PC-9 (cell line): ENCODE results near the gene ABCA5. TPM values are rescaled to one million over a fixed set of nuclear protein-coding genes. Genes with fewer than 3 reads are reported as not detected.

Experiments
- BruUV-seq: library from RNA; stranded (reverse); fragments of 400-500 nt; replicated peaks from 2 replicates; lab custom pipeline; 2021; lab: Mats Ljungman, UMichigan
- CTCF ChIA-PET: fragments of 300-600 bp; sonication (Branson Sonifier 250); formaldehyde crosslinking; loops from one replicate; lab custom pipeline; 2022; ENCODE audit warnings: antibody characterized with exemption; lab: Charles Lee
- POLR2A ChIA-PET: fragments of 300-600 bp; sonication (Branson Sonifier 250); formaldehyde crosslinking; loops from one replicate; lab custom pipeline; 2022; ENCODE audit warnings: antibody characterized with exemption; ENCODE audit not compliant: unreplicated experiment; lab: Charles Lee
- DNase-seq, 2 experiments: peaks; one replicate each; pipeline versions ENCODE4 v3.0.0 to v3.0.0-alpha.2; 2015 to 2022; ENCODE audit warnings: mixed read lengths in 1 of 2
- H2AFZ ChIP-seq: fragments of 200-600 bp; sonication (generic); 2 replicates; pipeline ENCODE4 v1.8.1; 2017; ENCODE audit warnings: antibody characterized with exemption
- H3F3A ChIP-seq: fragments of 200-600 bp; sonication (generic); 2 replicates; pipeline ENCODE4 v1.8.1; 2017; ENCODE audit warnings: antibody characterized with exemption, mild to moderate bottlenecking, low read depth; ENCODE audit not compliant: insufficient read depth
- H3K27ac ChIP-seq: fragments of 200-600 bp; sonication (generic); 2 replicates; pipeline ENCODE4 v1.6.1; 2016; ENCODE audit warnings: mixed run types
- H3K27me3 ChIP-seq: fragments of 200-600 bp; sonication (generic); 2 replicates; pipeline ENCODE4 v1.6.1; 2016; ENCODE audit warnings: low read depth, mixed run types; ENCODE audit not compliant: insufficient read depth
- H3K36me3 ChIP-seq: fragments of 200-600 bp; sonication (generic); 2 replicates; pipeline ENCODE4 v1.6.1; 2016; ENCODE audit warnings: low read depth, mixed run types
- H3K4me1 ChIP-seq: fragments of 200-600 bp; sonication (generic); replicated peaks from 2 replicates; pipeline ENCODE4 v1.6.1; 2016; ENCODE audit warnings: mixed run types; ENCODE audit not compliant: insufficient read depth
- H3K4me2 ChIP-seq: fragments of 200-600 bp; sonication (generic); 2 replicates; pipeline ENCODE4 v1.6.1; 2017; ENCODE audit warnings: mixed run types
- H3K4me3 ChIP-seq: fragments of 200-600 bp; sonication (generic); 2 replicates; pipeline ENCODE4 v1.6.1; 2016; ENCODE audit warnings: mixed run types
- H3K79me2 ChIP-seq: fragments of 200-600 bp; sonication (generic); 2 replicates; pipeline ENCODE4 v1.6.1; 2017; ENCODE audit warnings: low read depth, mixed run types
- H3K9me2 ChIP-seq: fragments of 200-600 bp; sonication (generic); 2 replicates; pipeline ENCODE4 v1.8.1; 2017; ENCODE audit warnings: mild to moderate bottlenecking; ENCODE audit not compliant: insufficient read depth
- H3K9me3 ChIP-seq: fragments of 200-600 bp; sonication (generic); 2 replicates; pipeline ENCODE4 v1.8.1; 2016; ENCODE audit warnings: low read depth; ENCODE audit not compliant: insufficient read depth
- H4K20me1 ChIP-seq: fragments of 200-600 bp; sonication (generic); 2 replicates; pipeline ENCODE4 v1.8.1; 2017; ENCODE audit not compliant: insufficient read depth
- EZH2 ChIP-seq: fragments of 200-600 bp; sonication (generic); IDR thresholded peaks from 2 replicates; pipeline ENCODE4 v1.8.0; 2017; ENCODE audit warnings: antibody characterized with exemption, low read depth
- intact Hi-C: fragments of 100-400 bp; cut with micrococcal nuclease; formaldehyde crosslinking; loops from one replicate; pipeline ENCODE4 v1.10.0; 2022; ENCODE audit not compliant: unreplicated experiment
- total RNA-seq: library from RNA; stranded (reverse); gene quantifications from 2 replicates; pipeline ENCODE4 v1.2.3, GENCODE V29; 2021
- TF ChIP-seq, protein P1 (sequence below): fragments of 200-600 bp; sonication (generic); conservative IDR thresholded peaks from 2 replicates; pipeline ENCODE4 v1.6.1; 2017; ENCODE audit warnings: mixed run types, antibody characterized with exemption, mild to moderate bottlenecking, moderate library complexity

The ABCA5 gene
- total RNA-seq, 1 experiment from 2014 or later, result 3.8 TPM

DNA sequence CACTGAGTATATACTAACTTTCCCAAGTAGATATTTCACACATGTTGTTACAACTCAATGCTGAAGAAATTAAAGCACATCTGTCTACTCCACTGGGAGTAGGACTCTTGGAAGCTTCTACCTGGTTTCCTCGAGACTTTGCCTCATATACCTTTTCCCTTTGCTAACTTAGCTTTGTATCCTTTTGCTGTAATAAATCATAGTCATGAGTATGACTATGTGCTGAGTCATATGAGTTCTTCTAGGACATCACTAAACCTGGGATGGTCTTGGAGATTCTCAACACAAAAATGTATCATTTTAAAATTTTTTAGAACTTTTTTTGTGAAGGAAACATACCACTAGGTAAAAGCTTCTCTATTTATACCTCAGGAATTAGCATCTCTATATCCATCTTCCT, 39.8 kb downstream of the ABCA5 start:
- no peak for DNase-seq
- Histone ChIP-seq H3K4me1 (no peaks in the 10 kb centered on the region), H2AFZ (no peak overlapping the region), H3K9me2 (no peaks in the 10 kb centered on the region; the same call in 1 of the 2 replicates), H3K4me3 (no peak overlapping the region), H3K27me3 (no peaks in the 10 kb centered on the region), H3K4me2 (no peak overlapping the region), H3K79me2 (no peaks in the 10 kb centered on the region), H3K27ac (no peak overlapping the region), H3F3A (0 out of 2 replicates have a peak, but pooled peaks cover 2% of the 10 kb centered on the region), H4K20me1 (no peaks in the 10 kb centered on the region), H3K9me3 (peaks cover 3% of the 10 kb centered on the region; the same call in 1 of the 2 replicates), H3K36me3 (no peaks in the 10 kb centered on the region)
- intact Hi-C loops, result loop anchor here (10.0 kb wide), 1 partner anchor 58 kb away; no protein-coding TSS in a partner anchor
- BruUV-seq, result no TSS peak
- ChIA-PET CTCF (no interaction called here), POLR2A (interaction anchor here (0.6 kb wide), 1 partner anchor 809 kb away, joined by 3 read pairs; no protein-coding TSS in a partner anchor)
- TF ChIP-seq, protein P1, sequence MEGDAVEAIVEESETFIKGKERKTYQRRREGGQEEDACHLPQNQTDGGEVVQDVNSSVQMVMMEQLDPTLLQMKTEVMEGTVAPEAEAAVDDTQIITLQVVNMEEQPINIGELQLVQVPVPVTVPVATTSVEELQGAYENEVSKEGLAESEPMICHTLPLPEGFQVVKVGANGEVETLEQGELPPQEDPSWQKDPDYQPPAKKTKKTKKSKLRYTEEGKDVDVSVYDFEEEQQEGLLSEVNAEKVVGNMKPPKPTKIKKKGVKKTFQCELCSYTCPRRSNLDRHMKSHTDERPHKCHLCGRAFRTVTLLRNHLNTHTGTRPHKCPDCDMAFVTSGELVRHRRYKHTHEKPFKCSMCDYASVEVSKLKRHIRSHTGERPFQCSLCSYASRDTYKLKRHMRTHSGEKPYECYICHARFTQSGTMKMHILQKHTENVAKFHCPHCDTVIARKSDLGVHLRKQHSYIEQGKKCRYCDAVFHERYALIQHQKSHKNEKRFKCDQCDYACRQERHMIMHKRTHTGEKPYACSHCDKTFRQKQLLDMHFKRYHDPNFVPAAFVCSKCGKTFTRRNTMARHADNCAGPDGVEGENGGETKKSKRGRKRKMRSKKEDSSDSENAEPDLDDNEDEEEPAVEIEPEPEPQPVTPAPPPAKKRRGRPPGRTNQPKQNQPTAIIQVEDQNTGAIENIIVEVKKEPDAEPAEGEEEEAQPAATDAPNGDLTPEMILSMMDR, result no peak
- no peak for TF ChIP-seq EZH2

DNA sequence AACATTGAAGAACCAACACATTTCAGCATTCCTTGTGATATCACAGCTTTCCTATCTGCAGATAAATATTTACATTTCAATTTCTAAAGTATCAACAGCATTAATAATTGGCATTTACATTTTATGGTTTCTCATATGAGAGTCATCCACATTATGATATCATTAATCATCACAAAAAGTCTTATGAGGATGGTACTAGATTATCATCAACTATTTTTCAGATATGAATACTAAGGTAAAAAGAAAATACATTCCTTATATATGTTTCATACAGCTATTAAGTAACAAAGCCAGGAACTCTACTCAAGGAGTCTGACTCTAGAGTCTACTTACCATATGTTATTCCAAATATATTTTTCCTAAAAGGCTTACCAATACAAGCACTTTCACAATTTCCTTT, 40.7 kb downstream of the ABCA5 start:
- no peaks in the 10 kb centered on the region; the same call in 1 of the 2 replicates for H3K9me2 ChIP-seq
- H3K4me2 ChIP-seq, result no peak overlapping the region
- POLR2A ChIA-PET, result no interaction called here
- H3K4me3 ChIP-seq, result no peak overlapping the region
- H3K79me2 ChIP-seq, result no peaks in the 10 kb centered on the region
- H4K20me1 ChIP-seq, result no peaks in the 10 kb centered on the region
- BruUV-seq, result no TSS peak
- TF ChIP-seq, protein P1, result no peak
- no peak for TF ChIP-seq EZH2
- no peaks in the 10 kb centered on the region for H3K4me1 ChIP-seq
- H3K36me3 ChIP-seq, result no peaks in the 10 kb centered on the region
- H3F3A ChIP-seq, result 0 out of 2 replicates have a peak, but pooled peaks cover 2% of the 10 kb centered on the region
- peaks cover 3% of the 10 kb centered on the region; the same call in 1 of the 2 replicates for H3K9me3 ChIP-seq
- no peaks in the 10 kb centered on the region for H3K27me3 ChIP-seq
- CTCF ChIA-PET, result no interaction called here
- H2AFZ ChIP-seq, result no peak overlapping the region
- intact Hi-C loops, result loop anchor here (10.0 kb wide), 1 partner anchor 59 kb away; no protein-coding TSS in a partner anchor
- no peak for DNase-seq
- H3K27ac ChIP-seq, result no peak overlapping the region; the same call in 1 of the 2 replicates

DNA sequence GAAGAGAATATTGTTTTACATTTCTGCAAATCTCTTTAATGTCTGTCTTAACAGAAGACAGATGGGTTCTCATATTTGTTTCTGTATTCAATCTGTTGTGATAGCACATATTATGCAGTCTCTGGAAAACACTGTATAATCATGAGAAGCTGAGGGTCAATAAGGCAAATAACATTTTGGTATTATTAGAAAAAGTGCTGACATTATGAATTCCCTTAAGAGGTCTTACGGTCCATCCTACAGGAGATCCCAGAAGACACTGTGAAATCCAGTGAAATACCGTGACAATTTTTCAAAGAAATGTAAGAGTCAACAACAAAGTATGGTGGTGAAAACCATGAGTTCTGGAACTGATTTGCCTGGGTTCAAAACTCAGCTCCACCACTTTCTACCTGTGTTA, 42.3 kb downstream of the ABCA5 start:
- no peak overlapping the region for H3K27ac ChIP-seq
- ChIA-PET CTCF (no interaction called here), POLR2A (no interaction called here)
- no peak overlapping the region for H2AFZ ChIP-seq
- H4K20me1 ChIP-seq, result no peaks in the 10 kb centered on the region
- H3K4me1 ChIP-seq, result no peaks in the 10 kb centered on the region
- no peak for DNase-seq
- no peak overlapping the region for H3K4me3 ChIP-seq
- H3K79me2 ChIP-seq, result no peaks in the 10 kb centered on the region
- no peaks in the 10 kb centered on the region for H3K36me3 ChIP-seq
- H3K4me2 ChIP-seq, result no peak overlapping the region
- TF ChIP-seq, protein P1, result no peak
- TF ChIP-seq EZH2, result no peak
- no peaks in the 10 kb centered on the region; the same call in 1 of the 2 replicates for H3K9me2 ChIP-seq
- no peaks in the 10 kb centered on the region for H3K27me3 ChIP-seq
- no TSS peak for BruUV-seq
- intact Hi-C loops, result loop anchor here (10.0 kb wide), 1 partner anchor 60 kb away; no protein-coding TSS in a partner anchor
- peaks cover 3% of the 10 kb centered on the region; the same call in 1 of the 2 replicates for H3K9me3 ChIP-seq
- 0 out of 2 replicates have a peak, but pooled peaks cover 2% of the 10 kb centered on the region for H3F3A ChIP-seq
